Measurements from ENCODE around the gene NEK7.
"Not testable (repeated sequence)": the region's sequence is repeated elsewhere in the genome, so short reads cannot be mapped to it uniquely, and the experiment has no call there.

Gene NEK7

DNA sequence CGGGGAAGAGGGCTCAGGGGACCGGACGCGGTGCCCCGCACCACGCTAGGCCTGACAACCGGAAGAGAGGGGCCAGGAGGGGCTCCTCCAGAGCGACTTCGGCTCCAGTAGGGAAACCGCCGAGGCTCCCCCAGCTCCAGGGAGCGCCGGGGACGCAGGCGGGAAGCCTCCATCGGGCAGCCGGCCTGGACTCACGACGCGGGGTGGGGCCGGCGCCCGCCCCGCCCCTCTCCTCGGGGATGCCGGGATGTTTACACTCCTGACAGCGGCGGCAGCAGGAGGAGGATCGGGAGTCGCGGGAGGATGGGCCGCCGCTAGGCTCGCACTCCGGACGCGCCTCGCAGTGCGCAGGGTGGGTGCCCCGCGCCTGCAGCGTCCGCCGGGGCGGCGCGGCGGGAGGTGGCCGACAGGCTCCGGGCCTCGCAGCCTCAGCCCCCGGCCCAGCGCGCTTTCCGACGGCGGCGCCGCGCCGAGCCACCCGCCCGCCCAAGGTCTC is at the start of gene NEK7:
Gene NEK7 (plus strand): TSS at position 254 of the 496 bp plus-strand sequence. CDS start 75,583 bp downstream, outside the sequence.
- DNase-seq (ENCODE audit: low read depth in 2 of 2) = peak; percentile 65 to 66

DNA sequence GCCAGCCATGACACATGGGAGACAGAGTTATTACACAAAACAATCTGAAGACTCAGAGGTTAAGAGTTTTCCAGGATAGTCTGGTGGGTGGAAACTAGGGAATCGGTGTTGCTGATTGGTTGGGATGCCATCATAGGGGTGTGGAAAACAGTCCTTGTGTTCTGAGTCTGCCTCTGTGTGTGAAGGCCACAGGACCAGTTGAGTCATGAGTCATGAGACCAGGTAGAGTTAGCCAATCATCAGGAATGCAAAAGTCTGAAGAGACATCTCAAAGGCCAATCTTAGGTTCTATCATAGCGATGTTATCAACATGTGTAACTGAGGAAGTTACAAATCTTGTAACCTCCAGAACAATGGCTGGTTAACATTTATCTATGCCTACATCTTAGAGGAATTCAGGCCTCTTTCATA is 49.7 kb upstream of the NEK7 start:
- no peak for DNase-seq (ENCODE audit: low read depth in 2 of 2)

DNA sequence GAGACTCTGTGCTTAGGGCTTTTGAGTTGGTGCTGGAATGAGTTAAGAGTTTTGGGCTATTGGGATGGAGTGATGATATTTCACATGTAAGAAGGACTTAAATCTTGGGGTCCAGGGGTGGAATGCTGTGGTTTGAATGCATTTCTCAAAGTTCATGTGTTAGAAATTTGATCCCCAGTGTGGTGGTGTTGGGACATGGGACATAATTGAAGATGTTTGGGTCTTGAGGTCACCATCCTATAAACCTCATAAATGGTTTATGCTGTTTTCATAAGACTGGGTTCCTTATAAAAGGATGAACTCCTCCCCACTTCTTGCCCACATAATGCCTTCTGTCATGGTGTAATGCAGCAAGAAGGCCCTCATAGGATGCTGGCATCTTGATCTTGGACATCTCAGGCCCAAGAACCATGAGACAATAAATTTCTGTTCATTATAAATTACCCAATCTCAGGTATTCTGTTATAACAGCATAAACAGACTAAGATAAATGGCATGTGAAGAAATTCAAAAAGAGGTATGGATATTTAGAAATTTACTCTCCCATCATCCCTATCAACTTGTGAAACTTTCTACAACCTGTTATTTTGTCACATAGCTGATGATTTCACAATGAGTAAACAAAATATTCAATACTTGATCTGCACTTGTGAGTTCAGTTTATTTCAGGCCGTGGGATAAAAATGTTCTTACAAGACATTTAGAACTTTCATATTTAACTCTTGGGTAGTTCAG is 48.0 kb upstream of the NEK7 start:
- no peak for DNase-seq (ENCODE audit: low read depth in 2 of 2)

DNA sequence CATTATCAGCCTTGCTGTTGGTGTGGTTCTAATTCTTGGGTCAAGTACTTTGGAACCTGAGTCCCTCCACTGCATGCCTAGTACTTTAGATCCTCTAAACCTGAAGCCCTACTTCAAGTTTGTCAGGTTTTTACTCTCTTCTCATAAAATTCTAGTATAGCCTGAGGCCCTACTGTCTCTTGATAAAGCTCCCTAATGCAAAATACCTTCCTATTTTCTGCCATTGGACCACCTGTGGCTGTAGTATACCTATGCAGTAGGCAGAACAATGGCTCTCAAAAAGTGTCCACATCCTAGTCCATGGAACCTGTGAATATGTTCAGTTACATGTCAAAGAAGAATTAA is 47.5 kb upstream of the NEK7 start:
- DNase-seq (ENCODE audit: low read depth in 2 of 2) = no peak

DNA sequence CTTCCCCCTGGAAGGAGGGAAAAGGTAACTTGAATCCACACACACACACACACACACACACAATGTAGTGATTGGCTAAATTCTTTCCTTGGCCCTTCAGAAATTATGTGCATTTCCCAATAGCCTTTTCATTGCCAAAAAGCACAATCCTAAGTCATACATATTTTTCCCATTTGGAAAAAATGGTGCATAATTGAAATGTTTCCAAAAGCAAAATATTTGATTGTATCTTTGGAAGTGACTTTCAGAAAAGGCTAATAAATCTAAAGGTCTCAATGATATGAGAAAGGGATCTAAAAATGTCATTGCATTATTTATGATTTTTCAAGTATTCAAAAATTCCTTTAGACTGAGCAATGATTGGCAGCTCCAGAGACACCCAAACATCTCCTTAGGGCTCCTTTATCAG is 43.5 kb upstream of the NEK7 start:
- DNase-seq (ENCODE audit: low read depth in 2 of 2) = peak; percentile 97 to 98

DNA sequence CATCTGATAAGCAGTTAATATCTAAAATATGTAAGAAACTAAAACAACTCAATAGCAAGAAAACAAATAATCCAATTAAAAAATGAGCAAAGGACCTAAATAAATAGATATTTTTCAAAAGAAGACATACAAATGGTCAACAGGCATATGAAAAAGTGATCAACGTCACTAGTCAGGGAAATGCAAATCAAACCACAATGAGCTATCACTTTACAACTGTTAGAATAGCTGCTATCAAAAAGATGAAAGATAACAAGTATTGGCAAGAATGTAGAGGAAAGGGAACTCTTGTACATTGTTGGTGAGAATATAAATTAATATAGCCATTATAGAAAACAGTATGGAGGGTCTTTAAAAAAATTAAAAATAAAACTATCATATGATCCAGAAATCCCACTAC is 40.7 kb upstream of the NEK7 start:
- DNase-seq (ENCODE audit: low read depth in 2 of 2) = no peak

DNA sequence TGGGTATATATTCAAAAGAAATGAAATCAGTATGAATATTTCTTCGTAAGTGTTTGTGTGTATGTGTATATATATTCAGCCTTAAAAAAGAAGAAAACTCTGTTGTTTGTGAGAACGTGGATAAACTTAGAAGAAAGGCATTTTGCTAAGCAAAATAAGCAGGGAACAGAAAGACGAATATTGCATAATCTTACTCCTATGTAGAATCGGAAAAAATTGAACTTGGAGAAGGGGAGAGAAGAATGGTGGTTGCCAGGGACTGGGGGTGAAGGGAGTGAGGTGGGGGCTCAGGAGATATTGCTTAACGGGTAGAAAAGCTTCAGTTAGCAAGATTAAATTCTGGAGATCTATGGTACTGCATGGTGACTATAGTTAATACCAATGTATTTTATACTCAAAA is 40.3 kb upstream of the NEK7 start:
- no peak for DNase-seq (ENCODE audit: low read depth in 2 of 2)

DNA sequence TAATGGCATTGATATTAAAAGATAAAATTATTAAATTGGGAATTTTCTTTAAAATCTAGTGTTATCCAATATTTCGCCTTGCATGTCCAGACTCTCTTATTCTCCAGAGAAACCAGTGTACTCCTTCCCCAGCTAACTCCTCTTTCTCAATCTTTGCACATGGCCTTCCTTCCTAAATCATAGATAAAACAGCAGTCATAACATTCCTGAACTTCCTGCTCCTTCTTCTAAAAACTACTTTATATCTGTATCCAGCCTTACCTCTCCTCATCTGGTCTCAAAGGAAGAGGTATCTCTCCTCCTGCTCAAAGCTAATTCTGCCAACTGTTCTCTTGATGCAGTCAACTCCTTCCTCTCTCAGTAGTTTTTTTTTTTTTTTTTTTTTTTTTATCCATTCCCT is 39.5 kb upstream of the NEK7 start:
- no peak for DNase-seq (ENCODE audit: low read depth in 2 of 2)

DNA sequence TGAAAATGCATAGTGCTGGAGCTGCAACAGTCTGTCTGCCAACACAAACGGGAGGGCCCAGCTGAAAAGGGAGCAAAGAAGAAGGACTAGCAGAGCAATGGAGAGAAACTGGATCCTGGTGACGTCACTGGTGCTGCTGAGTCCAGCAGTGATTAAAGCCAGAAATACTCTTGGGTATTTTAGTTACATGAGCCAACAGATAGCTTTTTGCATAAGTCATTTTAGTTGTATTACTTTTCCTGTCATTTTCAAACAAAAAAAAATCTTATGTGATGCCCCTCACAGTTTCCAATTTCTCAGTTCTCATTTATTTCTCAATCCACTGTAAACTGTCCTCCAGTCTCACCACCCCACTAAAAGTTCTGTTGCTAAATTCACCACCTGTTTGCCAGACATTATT is 38.7 kb upstream of the NEK7 start:
- DNase-seq (ENCODE audit: low read depth in 2 of 2) = peak; percentile 95 to 96

DNA sequence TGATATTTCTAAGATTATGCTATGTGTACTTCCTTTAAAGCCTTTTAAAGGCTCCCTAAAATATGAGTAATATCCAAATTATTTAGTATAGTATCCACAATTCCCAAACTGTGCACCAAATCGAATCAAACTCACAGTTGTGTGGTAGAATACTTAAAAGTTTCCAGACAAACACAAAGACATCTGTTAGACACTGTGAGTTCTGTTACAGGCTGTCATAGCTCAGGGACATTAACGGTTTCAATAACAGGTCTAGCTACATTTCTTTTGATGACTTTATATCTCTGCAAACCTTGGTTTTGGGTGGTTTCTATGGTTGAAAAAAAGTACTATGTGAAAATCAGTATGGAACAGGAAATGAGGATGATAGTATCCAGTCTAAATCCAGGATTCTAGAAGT is 36.9 kb upstream of the NEK7 start:
- DNase-seq (ENCODE audit: low read depth in 2 of 2) = no peak

DNA sequence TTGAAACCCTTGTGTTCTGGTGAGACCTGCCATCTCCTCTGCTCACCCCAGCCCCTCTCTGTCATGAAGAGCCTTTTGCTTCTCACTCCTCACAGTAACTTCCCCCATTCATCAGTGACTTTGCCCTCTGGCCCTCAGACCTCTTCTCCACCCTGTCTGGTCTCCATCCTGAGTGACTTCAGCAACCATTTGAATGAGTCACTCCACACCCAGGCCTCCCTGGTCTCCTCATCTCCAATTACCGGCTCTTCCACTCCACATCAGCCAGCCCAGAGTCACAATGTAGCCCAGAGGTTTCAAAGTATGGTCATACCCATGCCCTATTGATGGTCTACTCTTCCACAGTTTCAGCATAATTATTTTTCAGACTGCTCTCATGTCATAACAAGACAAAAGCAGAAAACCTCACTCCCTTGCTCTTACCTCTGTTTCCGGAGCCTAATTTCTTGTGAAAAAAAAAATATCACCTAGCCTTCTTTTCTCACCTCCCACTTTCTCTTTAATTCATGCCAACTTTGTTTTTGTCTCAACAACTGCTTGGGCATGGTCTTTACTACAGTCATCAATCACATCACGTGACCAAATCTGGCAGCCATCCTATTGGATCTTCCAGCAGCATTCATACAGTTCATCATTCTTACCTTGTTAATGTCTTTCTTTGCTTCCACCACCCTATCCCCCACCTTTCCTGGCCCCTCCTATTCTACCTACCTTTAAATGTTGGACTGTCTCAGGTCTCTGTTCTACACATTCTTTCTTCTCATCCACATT is 35.6 kb upstream of the NEK7 start:
- peak in 1 of 2 experiments; percentile 57 for DNase-seq (ENCODE audit: low read depth in 2 of 2)

DNA sequence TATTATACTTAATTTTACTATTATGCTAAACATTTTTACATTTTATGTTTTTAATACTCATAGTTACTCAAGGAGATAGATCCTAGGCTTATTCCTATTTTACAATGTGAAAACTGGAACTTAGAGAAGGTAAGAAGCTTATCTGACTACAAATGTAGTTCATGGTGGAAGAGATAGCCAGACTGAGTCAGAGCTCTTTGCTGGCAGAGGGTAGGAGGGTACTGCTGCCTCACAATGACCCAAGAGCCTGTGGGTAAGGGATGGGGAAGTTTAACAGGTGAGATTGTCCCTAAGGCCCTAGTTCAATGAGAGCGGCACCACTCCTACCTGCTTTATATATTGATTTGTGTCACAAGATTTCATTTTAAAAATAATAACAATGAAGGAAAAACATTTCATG is 34.1 kb upstream of the NEK7 start:
- no peak for DNase-seq (ENCODE audit: low read depth in 2 of 2)

DNA sequence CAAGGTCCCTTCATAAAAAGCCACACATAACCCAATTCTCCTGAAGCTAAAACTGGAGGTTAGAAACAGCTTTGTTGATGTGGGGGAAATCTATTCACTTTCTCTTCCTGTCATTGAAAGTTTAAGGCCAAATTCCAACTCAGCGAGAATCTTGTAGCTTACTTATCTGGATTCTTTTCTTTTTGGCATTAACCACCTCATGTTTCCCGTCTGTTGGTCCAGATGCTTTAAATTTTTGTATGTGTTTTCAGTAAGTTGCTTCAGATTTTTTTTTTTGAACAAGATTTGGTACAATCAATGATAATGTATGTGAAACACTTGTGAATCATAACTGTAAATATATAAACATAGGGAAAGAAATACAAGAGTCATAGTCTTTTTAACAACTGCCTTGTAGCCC is 33.7 kb upstream of the NEK7 start:
- DNase-seq (ENCODE audit: low read depth in 2 of 2) = peak; percentile 94

DNA sequence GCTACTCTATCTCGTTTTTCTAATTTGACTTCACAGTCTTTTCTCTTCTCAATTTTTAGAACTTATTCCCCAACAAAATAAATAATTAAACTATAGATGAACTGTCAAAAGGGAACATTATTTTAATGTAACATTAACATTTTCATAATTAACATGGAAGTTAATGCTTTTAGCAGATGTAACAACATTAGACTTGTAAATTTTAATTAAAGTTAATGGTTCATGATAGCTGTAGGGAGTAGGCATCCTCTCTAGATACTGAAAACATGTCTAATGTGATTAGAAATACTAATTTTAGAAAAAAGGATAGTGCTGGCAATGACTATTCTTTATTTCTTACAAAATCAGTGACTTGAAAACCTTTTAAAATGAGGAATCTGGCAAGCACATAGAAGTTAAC is 32.1 kb upstream of the NEK7 start:
- DNase-seq (ENCODE audit: low read depth in 2 of 2) = no peak

DNA sequence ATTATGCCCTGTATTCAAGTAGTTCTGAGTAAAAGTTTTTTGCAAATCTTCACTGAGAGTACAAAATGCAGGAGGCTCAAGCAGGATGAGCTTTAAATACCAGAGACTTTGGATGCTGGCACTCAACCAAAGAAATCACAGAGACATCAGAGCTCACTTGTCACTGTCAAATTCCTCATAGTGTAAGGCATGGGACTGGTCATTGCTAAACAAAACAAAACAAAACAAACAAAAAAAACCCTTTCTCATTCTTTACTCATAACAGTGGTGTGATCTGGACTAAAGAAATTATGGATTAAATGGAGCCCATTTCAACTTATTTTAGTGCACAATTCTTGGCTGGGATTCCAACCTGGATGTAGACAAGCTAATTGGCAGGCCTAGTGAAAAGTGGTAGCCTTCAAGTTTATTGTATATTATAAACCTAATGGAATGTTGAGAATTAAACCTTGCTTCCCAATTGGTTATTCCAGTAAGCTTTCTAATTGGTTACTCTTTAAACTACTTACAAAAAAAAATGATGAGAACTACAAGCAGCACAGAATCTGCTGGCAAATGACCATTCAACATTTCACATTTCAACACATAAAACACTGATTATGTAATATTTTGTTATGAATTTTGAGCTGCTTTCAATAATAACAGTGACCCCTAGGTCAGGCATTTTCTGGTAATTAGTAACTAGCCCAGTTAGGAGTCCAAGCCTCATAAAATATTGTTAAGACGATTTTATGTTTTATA is 30.6 kb upstream of the NEK7 start:
- peak; percentile 56 to 57 for DNase-seq (ENCODE audit: low read depth in 2 of 2)

DNA sequence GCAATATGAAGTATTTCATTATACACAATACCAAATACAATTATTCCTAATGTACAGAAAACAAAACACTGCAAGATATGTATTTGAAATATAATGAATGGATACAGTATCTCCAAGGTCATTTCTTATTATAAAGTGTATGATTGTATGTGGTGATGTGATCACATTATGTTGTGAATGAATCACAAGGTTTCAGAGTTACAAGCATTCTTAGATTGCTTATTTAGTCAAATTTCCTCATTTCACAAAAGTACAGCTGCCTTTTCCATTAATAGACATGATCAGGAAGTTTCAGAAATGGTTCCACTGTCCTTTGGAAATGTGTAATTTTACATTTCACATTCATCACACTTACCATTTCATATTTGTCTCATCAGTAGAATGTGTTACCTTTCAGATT is 28.3 kb upstream of the NEK7 start:
- DNase-seq (ENCODE audit: low read depth in 2 of 2) = no peak

DNA sequence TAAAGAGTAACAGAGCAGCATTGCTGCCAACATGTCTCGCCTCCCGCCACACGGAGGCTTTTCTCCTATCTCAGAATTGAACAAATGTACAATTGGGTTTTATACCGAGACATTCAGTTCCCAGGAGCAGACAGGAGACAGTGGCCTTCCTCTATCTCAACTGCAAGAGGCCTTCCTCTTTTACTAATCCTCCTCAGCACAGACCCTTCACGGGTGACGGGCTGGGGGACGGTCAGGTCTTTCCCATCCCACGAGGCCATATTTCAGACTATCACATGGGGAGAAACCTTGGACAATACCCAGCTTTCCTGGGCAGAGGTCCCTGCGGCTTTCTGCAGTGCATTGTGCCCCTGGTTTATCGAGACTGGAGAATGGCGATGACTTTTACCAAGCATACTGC is 26.7 kb upstream of the NEK7 start:
- DNase-seq (ENCODE audit: low read depth in 2 of 2) = not testable (repeated sequence)

DNA sequence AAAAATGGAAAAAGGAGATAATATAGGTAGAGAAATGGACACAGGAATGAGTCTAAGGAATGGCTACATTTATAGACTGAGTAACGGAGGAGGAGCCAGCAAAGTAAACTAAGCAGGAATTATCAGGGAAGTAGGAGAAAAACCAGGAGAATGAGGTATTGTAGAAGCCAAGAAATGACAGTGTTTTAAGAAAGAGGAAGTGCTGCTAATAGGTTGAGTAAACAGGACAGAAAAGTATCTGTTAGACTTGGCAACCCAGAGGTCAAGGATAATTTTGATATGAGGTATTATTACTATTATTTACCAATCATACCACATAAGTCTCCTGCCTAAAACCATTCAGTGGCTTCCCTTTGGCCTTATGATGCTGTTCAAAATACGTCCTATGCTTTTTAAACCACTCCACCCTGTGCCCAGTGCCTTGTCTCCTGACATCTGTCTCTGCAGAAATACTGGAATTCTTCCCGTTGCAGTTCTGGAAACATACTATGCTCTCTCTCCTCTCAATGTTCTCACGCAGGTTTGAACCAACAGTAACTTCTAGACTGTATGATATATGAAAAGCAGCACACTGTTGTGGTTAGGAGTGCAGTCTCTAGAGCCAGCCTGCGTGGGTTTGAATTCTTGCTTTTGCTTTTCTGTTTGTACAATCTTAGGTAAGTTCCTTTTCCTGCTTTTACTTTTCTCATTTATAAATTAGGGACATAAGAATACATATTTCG is 24.6 kb upstream of the NEK7 start:
- no peak for DNase-seq (ENCODE audit: low read depth in 2 of 2)

DNA sequence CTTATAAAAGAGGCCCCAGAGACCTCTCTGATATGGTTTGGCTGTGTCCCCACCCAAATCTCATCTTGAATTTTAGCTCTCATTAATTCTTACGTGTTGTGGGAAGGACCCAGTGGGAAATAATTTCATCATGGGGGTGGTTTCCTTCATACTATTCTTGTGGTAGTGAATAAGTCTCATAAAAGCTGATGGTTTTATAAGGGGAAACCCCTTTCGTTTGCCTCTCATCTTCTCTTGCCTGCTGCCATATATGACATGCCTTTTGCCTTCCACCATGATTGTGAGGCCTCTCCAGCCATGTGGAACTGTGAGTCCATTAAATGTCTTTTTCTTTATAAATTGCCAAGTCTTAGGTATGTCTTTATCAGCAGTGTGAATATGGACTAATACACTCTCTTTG is 22.5 kb upstream of the NEK7 start:
- no peak for DNase-seq (ENCODE audit: low read depth in 2 of 2)

DNA sequence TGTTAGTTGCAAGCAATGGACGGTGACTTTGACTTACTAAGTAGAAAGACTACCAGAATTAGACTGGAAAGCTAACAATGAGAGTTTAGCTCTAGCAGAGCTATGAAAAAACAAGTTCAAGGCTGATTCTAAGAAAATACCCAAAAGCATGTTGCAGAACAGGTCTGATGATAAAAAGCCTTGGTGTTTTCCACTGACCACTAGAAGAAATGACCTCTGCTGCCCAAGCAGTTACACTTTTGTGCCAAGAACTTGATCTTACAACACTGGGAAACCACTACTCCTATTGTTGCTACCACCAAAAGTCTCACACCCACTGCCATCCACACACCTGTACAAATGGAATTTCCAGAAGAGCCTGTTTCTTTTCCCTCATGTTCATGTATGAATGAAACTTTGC is 21.4 kb upstream of the NEK7 start:
- DNase-seq (ENCODE audit: low read depth in 2 of 2) = no peak

DNA sequence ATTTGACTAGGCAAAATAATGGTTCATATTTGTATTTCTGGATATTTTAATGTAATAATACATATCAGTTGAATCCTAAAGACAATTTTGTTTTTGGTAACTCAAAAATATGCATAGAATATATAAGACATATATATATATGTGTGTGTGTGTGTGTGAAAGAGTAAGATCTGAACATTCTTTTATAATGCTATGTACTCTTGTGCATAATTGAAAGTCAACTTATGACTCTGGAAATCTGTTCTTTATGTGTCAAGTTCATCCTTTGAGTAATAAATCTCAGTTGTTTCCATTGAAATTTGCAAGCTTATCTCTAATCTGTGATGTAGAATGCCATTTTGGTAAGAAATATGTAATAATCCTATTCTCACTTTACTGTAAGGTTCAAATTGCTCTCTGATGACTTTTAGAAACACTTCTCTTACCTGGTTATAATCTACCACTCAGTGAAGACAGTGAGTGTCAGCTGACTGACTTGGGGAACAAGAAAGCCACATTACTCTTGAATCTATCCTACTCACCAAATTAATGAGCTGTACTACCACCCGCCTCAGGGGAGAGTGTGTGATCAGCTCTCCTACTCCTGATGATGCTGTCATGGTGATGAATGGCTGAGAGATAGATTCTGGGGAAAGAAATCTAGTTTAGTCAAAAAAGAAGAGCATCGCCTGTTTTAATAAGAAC is 15.0 kb upstream of the NEK7 start:
- no peak for DNase-seq (ENCODE audit: low read depth in 2 of 2)

All from fibroblast of skin of left biceps (primary cell).